Posterior cingulate gyrus (tissue), 11 donors: ENCODE data around the gene INTS11.

Experiments
- DNase-seq, 10 donors: peaks; one replicate each; pipeline versions ENCODE4 v3.0.0 to v3.0.0-alpha.2; 2020 to 2021; ENCODE audit warnings: mixed read lengths in 3 of 10
- intact Hi-C: fragments of 100-400 bp; cut with DNase I; formaldehyde crosslinking; loops from one replicate; pipeline ENCODE4 v1.15.1; 2023

The INTS11 gene

DNA sequence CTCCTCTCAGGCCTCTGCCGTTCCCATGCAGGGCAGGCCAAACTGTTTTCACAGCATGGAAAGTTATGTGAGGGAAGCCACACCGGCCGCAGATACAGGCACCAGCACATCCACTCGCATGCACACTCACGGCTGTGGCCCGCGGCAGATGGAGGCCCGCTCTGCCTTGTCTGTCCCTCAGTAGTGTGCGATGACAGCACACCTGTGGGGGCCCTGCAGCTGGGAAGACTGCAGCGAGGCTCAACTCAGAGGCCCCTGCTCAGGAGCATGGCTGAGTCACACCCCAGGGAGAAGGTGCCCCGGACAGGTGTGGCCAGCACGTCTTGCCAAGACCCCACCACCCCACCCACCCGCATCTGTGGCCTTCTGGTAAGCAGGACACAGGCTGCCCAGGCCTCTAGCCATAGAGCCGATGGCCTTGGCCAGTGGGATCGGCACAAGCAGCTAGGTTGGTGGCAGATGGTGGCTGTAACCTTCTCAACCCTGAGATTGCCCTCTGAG, 49.5 kb downstream of the INTS11 start:
- no peak for DNase-seq
- intact Hi-C loops: loop anchor here (5.0 kb wide), 1 partner anchor 32 kb away; the partner anchor contains the start of genes ACAP3 and PUSL1

DNA sequence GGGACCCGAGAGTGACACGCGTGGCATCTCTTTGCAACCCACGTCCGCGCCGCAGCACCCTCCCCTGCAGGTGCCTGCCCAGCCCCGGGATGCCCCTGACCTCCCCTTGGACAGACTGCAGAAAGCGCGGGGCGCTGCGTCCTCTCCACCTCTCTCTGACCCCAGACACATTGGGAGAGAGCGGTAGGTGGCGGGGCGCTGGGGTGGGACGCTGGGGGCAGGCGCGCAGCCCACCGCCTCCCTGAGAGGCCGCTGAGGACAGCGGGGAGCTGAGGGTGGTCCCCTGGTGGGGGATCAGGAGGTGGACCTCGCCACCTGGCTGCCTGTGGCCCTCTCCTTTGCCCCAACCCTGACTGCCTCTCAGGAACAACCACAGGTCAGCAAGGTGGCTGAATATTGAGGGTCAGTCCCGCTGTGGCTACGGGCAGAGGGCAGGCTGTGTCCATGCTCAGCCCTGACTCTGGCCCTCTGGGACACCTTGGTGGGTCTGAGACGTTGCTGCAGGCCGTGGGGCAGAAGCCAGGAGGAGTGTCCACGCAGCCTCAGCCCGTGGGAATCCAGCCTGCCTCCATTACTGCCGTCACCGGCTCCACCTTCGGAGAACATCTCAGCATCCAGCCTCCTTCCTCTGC, 50.0 kb downstream of the INTS11 start:
- no peak for DNase-seq
- intact Hi-C loops: loop anchor here (5.0 kb wide), 1 partner anchor 33 kb away; the partner anchor contains the start of genes ACAP3 and PUSL1

- DNase-seq: peak; percentile 88 to 99 (median 94)
- intact Hi-C loops: loop anchor here (1.0 to 5.0 kb wide), 2 partner anchors 34 to 41 kb away; partner anchors contain the start of genes ACAP3, B3GALT6, PUSL1 and SDF4
Observed at GRCh38 chr1:1273512-1274298, 50.8 kb downstream of the INTS11 start, which contains the start of gene UBE2J2. TSS of gene UBE2J2 (minus strand) at chr1:1273854. CDS start at chr1:1267992, 5,862 bp downstream.

GRCh38 chr1:1273209-1273511, 51.3 kb downstream of the INTS11 start:
- no peak for DNase-seq
- intact Hi-C loops: loop anchor here (1.0 to 5.0 kb wide), 2 partner anchors 34 to 41 kb away; partner anchors contain the start of genes ACAP3, B3GALT6, PUSL1 and SDF4

DNA sequence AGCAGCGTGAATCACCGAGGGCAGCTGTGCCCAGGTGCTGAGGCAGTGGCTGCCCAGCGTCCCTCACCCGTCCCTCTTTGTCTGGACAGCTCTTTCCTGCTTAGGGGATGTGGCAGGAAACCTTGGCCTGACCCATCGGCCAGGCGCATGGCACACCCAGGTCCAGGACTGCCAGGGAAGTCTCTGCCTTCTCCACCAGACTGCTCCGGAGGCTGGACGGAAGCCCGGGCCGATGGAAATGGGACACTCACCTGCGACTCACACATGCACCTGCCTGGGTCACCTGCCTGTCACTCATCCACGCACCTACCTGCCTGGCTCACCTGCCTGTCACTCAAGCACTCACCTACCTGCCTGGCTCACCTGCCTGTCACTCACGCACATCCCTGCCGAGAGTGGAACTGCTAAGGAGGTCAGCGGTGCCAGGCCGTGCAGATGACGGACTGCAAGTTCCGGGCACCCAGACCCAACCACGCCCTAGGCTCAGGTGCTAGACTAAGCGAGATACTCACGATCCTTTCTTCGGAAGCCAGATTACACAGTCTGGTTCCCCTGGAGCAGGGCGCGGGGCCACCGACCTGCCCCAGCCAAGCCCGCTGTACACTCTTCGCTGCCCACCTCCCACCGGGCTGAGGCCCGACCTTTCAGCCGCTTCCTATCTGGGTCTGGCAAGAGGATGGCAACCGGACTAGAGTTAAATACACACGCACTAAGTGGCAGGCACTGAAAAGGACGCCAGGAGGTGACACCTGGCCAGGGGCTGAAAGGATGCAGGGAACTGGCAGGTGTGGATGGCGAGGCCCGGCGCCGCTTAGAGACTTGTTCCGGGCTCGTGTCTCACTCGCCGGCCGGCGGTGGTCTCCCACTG, 51.9 kb downstream of the INTS11 start:
- intact Hi-C loops: loop anchor here (1.0 to 5.0 kb wide), 2 partner anchors 35 to 40 kb away; partner anchors contain the start of genes ACAP3, B3GALT6, PUSL1 and SDF4
- DNase-seq: peak in 1 of 10 donors; percentile 80

- intact Hi-C loops: loop anchor here (5.0 kb wide), 1 partner anchor 36 kb away; the partner anchor contains the start of genes ACAP3 and PUSL1
Observed at GRCh38 chr1:1270813-1271212, 53.6 kb downstream of the INTS11 start.

DNA sequence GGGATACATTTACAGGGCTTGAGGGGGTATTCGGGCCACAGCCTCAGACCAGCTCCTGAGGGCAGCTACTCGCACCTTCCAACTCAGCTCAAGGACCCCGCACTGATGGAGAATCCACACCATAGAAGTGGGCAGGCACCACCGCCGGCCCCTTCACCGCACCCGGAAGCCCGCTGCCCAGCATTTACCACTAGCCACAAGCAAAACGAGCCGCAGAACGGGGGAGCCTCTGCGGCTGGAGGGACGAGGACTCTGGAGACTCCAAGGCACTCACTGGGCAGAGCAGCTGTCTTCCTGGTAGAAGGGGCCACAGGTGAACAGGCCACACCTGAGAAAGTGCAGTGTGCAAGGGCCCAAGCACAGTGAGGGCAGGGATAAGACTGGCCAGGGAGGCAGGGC, 56.2 kb downstream of the INTS11 start:
- intact Hi-C loops: no loop called here
- DNase-seq: peak in 1 of 10 donors; percentile 73

More at GRCh38 chr1:1270813-1271212, 53.6 kb downstream of the INTS11 start:
- DNase-seq: peak in 1 of 10 donors; percentile 75

- intact Hi-C loops: no loop called here
- DNase-seq: peak in 1 of 10 donors; percentile 77
Observed at GRCh38 chr1:1267488-1268283, 56.8 kb downstream of the INTS11 start.

- intact Hi-C loops: no loop called here
Observed at GRCh38 chr1:1264868-1265272, 59.6 kb downstream of the INTS11 start.

GRCh38 chr1:1264026-1264425, 60.4 kb downstream of the INTS11 start:
- no peak for DNase-seq
- intact Hi-C loops: no loop called here

More at GRCh38 chr1:1264868-1265272, 59.6 kb downstream of the INTS11 start:
- no peak for DNase-seq

- intact Hi-C loops: no loop called here
- no peak for DNase-seq
Observed at GRCh38 chr1:1262758-1263157, 61.7 kb downstream of the INTS11 start.

DNA sequence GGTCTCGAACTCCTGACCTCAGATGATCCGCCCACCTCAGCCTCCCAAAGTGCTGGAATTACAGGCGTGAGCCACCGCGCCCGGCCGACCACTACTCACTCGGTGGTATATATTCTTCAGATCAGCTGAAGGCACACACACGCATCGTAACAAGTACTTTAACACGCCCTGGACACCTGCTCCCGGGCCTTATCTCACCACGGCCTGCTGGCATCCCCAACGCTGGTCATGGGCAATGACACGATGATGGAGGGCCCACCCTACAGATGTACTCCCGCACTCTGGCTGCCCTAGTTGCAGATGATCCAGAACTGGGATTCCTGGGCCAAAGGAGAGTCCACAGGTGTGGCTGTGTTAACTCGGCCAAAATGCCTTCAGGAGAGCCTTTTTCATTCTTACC, 62.4 kb downstream of the INTS11 start:
- intact Hi-C loops: no loop called here
- no peak for DNase-seq
